Glutamatergic neuron (in vitro differentiated cells): ENCODE measurements around the gene MAGI1. TPM values are rescaled to one million over a fixed set of nuclear protein-coding genes. Genes with fewer than 3 reads are reported as not detected.

Experiments
- DNase-seq: peaks from one replicate; pipeline ENCODE4 v3.0.0; 2022
- H3K27ac Mint-ChIP-seq: one replicate; pipeline ENCODE4 v1.8.0; 2020; ENCODE audit warnings: mild to moderate bottlenecking, mixed read lengths, inconsistent platforms; ENCODE audit not compliant: unreplicated experiment
- H3K27me3 Mint-ChIP-seq: one replicate; pipeline ENCODE4 v1.8.0; 2020; ENCODE audit warnings: mild to moderate bottlenecking, moderate library complexity, mixed read lengths, inconsistent platforms; ENCODE audit not compliant: unreplicated experiment
- H3K36me3 Mint-ChIP-seq: one replicate; pipeline ENCODE4 v1.8.0; 2020; ENCODE audit warnings: mild to moderate bottlenecking, mixed read lengths, inconsistent platforms; ENCODE audit not compliant: unreplicated experiment
- H3K4me1 Mint-ChIP-seq: one replicate; pipeline ENCODE4 v1.8.0; 2020; ENCODE audit warnings: mild to moderate bottlenecking, low read depth, mixed read lengths, inconsistent platforms; ENCODE audit not compliant: unreplicated experiment
- H3K4me3 Mint-ChIP-seq: one replicate; pipeline ENCODE4 v1.8.0; 2020; ENCODE audit warnings: mild to moderate bottlenecking, mixed read lengths, inconsistent platforms; ENCODE audit not compliant: unreplicated experiment
- H3K9me3 Mint-ChIP-seq: one replicate; pipeline ENCODE4 v1.8.0; 2020; ENCODE audit warnings: mild to moderate bottlenecking, moderate library complexity, mixed read lengths, inconsistent platforms; ENCODE audit not compliant: unreplicated experiment
- CTCF ChIP-seq: fragments of 200-600 bp; sonication (generic); IDR thresholded peaks from one replicate; pipeline ENCODE4 v1.5.0; 2021; ENCODE audit not compliant: partially characterized antibody, unreplicated experiment
- total RNA-seq: library from RNA; stranded (reverse); fragmentation: NEBNext Ultra II Directional; extraction: Animal tissue kit (Norgen Biotek cat#: 25700); gene quantifications from one replicate; pipeline ENCODE4 v1.2.1, GENCODE V29; 2021; ENCODE audit not compliant: unreplicated experiment

Gene MAGI1
- total RNA-seq, 1 donor from 2014 or later, result 46.5 TPM

- H3K27ac Mint-ChIP-seq, result no peak overlapping the region
- H3K4me1 Mint-ChIP-seq, result peaks cover 15% of the 10 kb centered on the region
- no peaks in the 10 kb centered on the region for H3K9me3 Mint-ChIP-seq
- DNase-seq, result no peak
- no peaks in the 10 kb centered on the region for H3K36me3 Mint-ChIP-seq
- TF ChIP-seq CTCF, result no peak
- no peaks in the 10 kb centered on the region for H3K27me3 Mint-ChIP-seq
- H3K4me3 Mint-ChIP-seq, result no peak overlapping the region
Observed at GRCh38 chr3:65672061-65672460, 366.7 kb downstream of the MAGI1 start.

GRCh38 chr3:65671004-65671403 is 367.7 kb downstream of the MAGI1 start:
- Mint-ChIP-seq H3K4me1 (peaks cover 8% of the 10 kb centered on the region), H3K4me3 (no peak overlapping the region), H3K9me3 (no peaks in the 10 kb centered on the region), H3K36me3 (no peaks in the 10 kb centered on the region), H3K27ac (no peak overlapping the region), H3K27me3 (no peaks in the 10 kb centered on the region)
- DNase-seq, result no peak
- TF ChIP-seq CTCF, result no peak

- Mint-ChIP-seq H3K4me3 (no peak overlapping the region), H3K27ac (no peak overlapping the region), H3K4me1 (peaks cover 1% of the 10 kb centered on the region), H3K9me3 (no peaks in the 10 kb centered on the region), H3K27me3 (no peaks in the 10 kb centered on the region), H3K36me3 (no peaks in the 10 kb centered on the region)
- no peak for TF ChIP-seq CTCF
- DNase-seq, result no peak
Observed at GRCh38 chr3:65669163-65669875, 369.4 kb downstream of the MAGI1 start.

- Mint-ChIP-seq H3K9me3 (no peaks in the 10 kb centered on the region), H3K4me1 (no peaks in the 10 kb centered on the region), H3K4me3 (no peak overlapping the region), H3K27me3 (no peaks in the 10 kb centered on the region), H3K36me3 (no peaks in the 10 kb centered on the region), H3K27ac (no peak overlapping the region)
- TF ChIP-seq CTCF, result no peak
- DNase-seq, result no peak
Observed at GRCh38 chr3:65667963-65668362, 370.8 kb downstream of the MAGI1 start.

GRCh38 chr3:65666448-65667091 is 372.1 kb downstream of the MAGI1 start:
- no peaks in the 10 kb centered on the region for H3K27me3 Mint-ChIP-seq
- no peak overlapping the region for H3K27ac Mint-ChIP-seq
- H3K4me1 Mint-ChIP-seq, result no peaks in the 10 kb centered on the region
- H3K4me3 Mint-ChIP-seq, result no peak overlapping the region
- no peak for TF ChIP-seq CTCF
- H3K36me3 Mint-ChIP-seq, result no peaks in the 10 kb centered on the region
- H3K9me3 Mint-ChIP-seq, result no peaks in the 10 kb centered on the region
- DNase-seq, result no peak
